H9 (cell line): Measurements from ENCODE around the gene FAM114A1. TPM values are rescaled to one million over a fixed set of nuclear protein-coding genes. Genes with fewer than 3 reads are reported as not detected.

ENCODE experiments used
- DNase-seq: peaks from one replicate; pipeline ENCODE4 v3.0.0-alpha.2; 2017
- H2AFZ ChIP-seq: one replicate; pipeline ENCODE4 v1.6.1; 2013; ENCODE audit warnings: mild to moderate bottlenecking, low read length, control low read depth, moderate library complexity
- H2AK5ac ChIP-seq: 2 replicates; pipeline ENCODE4 v1.6.1; 2013; ENCODE audit warnings: low read length, control low read depth, mixed read lengths; ENCODE audit not compliant: insufficient read length
- H2BK120ac ChIP-seq: one replicate; pipeline ENCODE4 v1.6.1; 2013; ENCODE audit warnings: low read depth, mild to moderate bottlenecking, low read length, control low read depth, inconsistent platforms; ENCODE audit not compliant: poor library complexity, severe bottlenecking
- H2BK12ac ChIP-seq: 2 replicates; pipeline ENCODE4 v1.6.1; 2013; ENCODE audit warnings: low read length, control low read depth, mixed read lengths, low read depth; ENCODE audit not compliant: insufficient read length
- H2BK15ac ChIP-seq: 2 replicates; pipeline ENCODE4 v1.6.1; 2013; ENCODE audit warnings: low read depth, low read length, control low read depth
- H2BK20ac ChIP-seq: one replicate; pipeline ENCODE4 v1.6.1; 2013; ENCODE audit warnings: low read depth, mild to moderate bottlenecking, low read length, control low read depth, inconsistent platforms; ENCODE audit not compliant: poor library complexity, severe bottlenecking
- H2BK5ac ChIP-seq: 2 replicates; pipeline ENCODE4 v1.6.1; 2013; ENCODE audit warnings: low read length, control low read depth, mixed read lengths; ENCODE audit not compliant: insufficient read length
- H3K14ac ChIP-seq: 2 replicates; pipeline ENCODE4 v1.6.1; 2013; ENCODE audit warnings: low read length, control low read depth; ENCODE audit not compliant: insufficient read depth
- H3K18ac ChIP-seq: 2 replicates; pipeline ENCODE4 v1.6.1; 2013; ENCODE audit warnings: low read depth, mild to moderate bottlenecking, mixed read lengths, low read length, control low read depth; ENCODE audit not compliant: insufficient read length
- H3K23ac ChIP-seq: 2 replicates; pipeline ENCODE4 v1.6.1; 2013; ENCODE audit warnings: low read length, control low read depth, mixed read lengths, low read depth; ENCODE audit not compliant: insufficient read length
- H3K23me2 ChIP-seq: 2 replicates; pipeline ENCODE4 v1.6.1; 2013; ENCODE audit warnings: low read depth, mild to moderate bottlenecking, mixed read lengths, low read length, control low read depth; ENCODE audit not compliant: insufficient read length, poor library complexity, severe bottlenecking
- H3K27ac ChIP-seq: 2 replicates; pipeline ENCODE4 v1.5.1; 2013; ENCODE audit warnings: low read length, control low read depth, mixed read lengths, low read depth; ENCODE audit not compliant: insufficient read length
- H3K27me3 ChIP-seq: 2 replicates; pipeline ENCODE4 v1.6.1; 2013; ENCODE audit warnings: low read length, control low read depth, inconsistent platforms; ENCODE audit not compliant: insufficient read depth
- H3K4ac ChIP-seq: 2 replicates; pipeline ENCODE4 v1.6.1; 2013; ENCODE audit warnings: low read depth, mild to moderate bottlenecking, control low read depth, inconsistent platforms, low read length, moderate library complexity
- H3K4me1 ChIP-seq: 2 replicates; pipeline ENCODE4 v1.6.1; 2013; ENCODE audit warnings: low read length, control low read depth, inconsistent platforms; ENCODE audit not compliant: insufficient read depth
- H3K4me2 ChIP-seq: 2 replicates; pipeline ENCODE4 v1.6.1; 2013; ENCODE audit warnings: low read length, control low read depth, mixed read lengths; ENCODE audit not compliant: insufficient read length, insufficient read depth
- H3K56ac ChIP-seq: 2 replicates; pipeline ENCODE4 v1.6.1; 2013; ENCODE audit warnings: low read depth, mild to moderate bottlenecking, mixed read lengths, low read length, control low read depth; ENCODE audit not compliant: insufficient read length
- H3K79me1 ChIP-seq: 2 replicates; pipeline ENCODE4 v1.6.1; 2013; ENCODE audit warnings: low read depth, mild to moderate bottlenecking, moderate library complexity, low read length, control low read depth, inconsistent platforms; ENCODE audit not compliant: insufficient read depth, poor library complexity, severe bottlenecking
- H3K79me2 ChIP-seq: 2 replicates; pipeline ENCODE4 v1.6.1; 2013; ENCODE audit warnings: low read length, control low read depth, inconsistent platforms; ENCODE audit not compliant: insufficient read depth
- H3K9ac ChIP-seq: 2 replicates; pipeline ENCODE4 v1.6.1; 2013; ENCODE audit warnings: low read length, control low read depth, mixed read lengths; ENCODE audit not compliant: insufficient read length; ENCODE audit errors: extremely low read depth
- H3K9me3 ChIP-seq: one replicate; pipeline ENCODE4 v1.6.1; 2013; ENCODE audit warnings: low read depth, low read length, inconsistent platforms; ENCODE audit not compliant: control insufficient read depth
- H3T11ph ChIP-seq: one replicate; pipeline ENCODE4 v1.6.1; 2013; ENCODE audit warnings: mild to moderate bottlenecking, low read length, control low read depth, inconsistent platforms
- H4K20me1 ChIP-seq: one replicate; pipeline ENCODE4 v1.6.1; 2013; ENCODE audit not compliant: control insufficient read depth, insufficient read length, insufficient read depth
- H4K5ac ChIP-seq: 2 replicates; pipeline ENCODE4 v1.6.1; 2013; ENCODE audit warnings: low read depth, mild to moderate bottlenecking, mixed read lengths, low read length, control low read depth; ENCODE audit not compliant: insufficient read length
- H4K8ac ChIP-seq: replicated peaks from 2 replicates; pipeline ENCODE4 v1.6.1; 2013; ENCODE audit warnings: low read length, control low read depth, mixed read lengths, low read depth; ENCODE audit not compliant: insufficient read length
- H4K91ac ChIP-seq: 2 replicates; pipeline ENCODE4 v1.6.1; 2013; ENCODE audit warnings: low read depth, mild to moderate bottlenecking, moderate library complexity, mixed read lengths, low read length, control low read depth; ENCODE audit not compliant: insufficient read length
- H3K27ac Mint-ChIP-seq, 3 experiments: 2 replicates in 2 of 3; 3 replicates in 1 of 3; pipeline ENCODE4 v1.8.0; 2020 to 2021; ENCODE audit warnings: mixed read lengths in 3 of 3, mild to moderate bottlenecking in 1 of 3, moderate library complexity in 1 of 3
- H3K27me3 Mint-ChIP-seq: 2 replicates; pipeline ENCODE4 v1.8.0; 2021; ENCODE audit warnings: low read depth, mild to moderate bottlenecking, moderate library complexity, mixed read lengths
- H3K36me3 Mint-ChIP-seq, 3 experiments: 2 replicates in 2 of 3; 3 replicates in 1 of 3; pipeline ENCODE4 v1.8.0; 2020 to 2021; ENCODE audit warnings: low read depth in 3 of 3, mixed read lengths in 3 of 3; ENCODE audit not compliant: insufficient read depth in 1 of 3
- H3K4me1 Mint-ChIP-seq, 2 experiments: 2 replicates each; pipeline ENCODE4 v1.8.0; 2020; ENCODE audit warnings: mixed read lengths in 2 of 2
- H3K4me3 Mint-ChIP-seq, 2 experiments: 2 replicates in 1 of 2; 3 replicates in 1 of 2; pipeline ENCODE4 v1.8.0; 2020 to 2021; ENCODE audit warnings: mild to moderate bottlenecking in 2 of 2, mixed read lengths in 2 of 2, moderate library complexity in 1 of 2
- H3K9me3 Mint-ChIP-seq, 2 experiments: 2 replicates in 1 of 2; 3 replicates in 1 of 2; pipeline ENCODE4 v1.8.0; 2020; ENCODE audit warnings: mild to moderate bottlenecking in 2 of 2, mixed read lengths in 2 of 2, moderate library complexity in 1 of 2
- CTCF ChIP-seq: fragments of 200-600 bp; sonication (generic); conservative IDR thresholded peaks from 3 replicates; pipeline ENCODE4 v1.8.0; 2021; ENCODE audit warnings: antibody characterized with exemption, mild to moderate bottlenecking
- WGBS: extraction: QIAGEN DNeasy Blood & Tissue Kit; methylation state at CpG from one replicate; pipeline ENCODE4 v1.1.7; 2013; ENCODE audit warnings: missing lambda C conversion rate, low lambda C conversion rate, mixed read lengths; ENCODE audit not compliant: insufficient read length; ENCODE audit errors: extremely low coverage; 5-methylcytosine and 5-hydroxymethylcytosine counted together
- total RNA-seq: library from RNA; stranded (reverse); gene quantifications from 2 replicates; pipeline ENCODE4 v1.2.1, GENCODE V29; 2021

Gene FAM114A1
- total RNA-seq, 1 experiment from 2014 or later, result 9.9 TPM

GRCh38 chr4:38930707-38931106, 63.1 kb downstream of the FAM114A1 start:
- Histone ChIP-seq H3T11ph (no peak overlapping the region), H3K23me2 (no peaks in the 10 kb centered on the region), H3K4me1 (no peaks in the 10 kb centered on the region), H4K8ac (no peak overlapping the region), H2BK20ac (no peak overlapping the region), H3K27me3 (no peaks in the 10 kb centered on the region), H2AFZ (no peak overlapping the region), H2BK15ac (no peak overlapping the region), H2BK120ac (no peak overlapping the region), H3K79me2 (no peaks in the 10 kb centered on the region), H3K9ac (no peak overlapping the region), H2BK12ac (no peak overlapping the region), H3K18ac (no peak overlapping the region), H3K4me2 (no peak overlapping the region), H3K79me1 (no peaks in the 10 kb centered on the region), H3K9me3 (no peaks in the 10 kb centered on the region), H3K23ac (no peak overlapping the region), H3K56ac (no peak overlapping the region), H3K27ac (no peak overlapping the region), H3K4ac (no peak overlapping the region), H4K91ac (no peak overlapping the region), H2AK5ac (no peak overlapping the region), H4K20me1 (no peaks in the 10 kb centered on the region), H3K14ac (no peak overlapping the region), H2BK5ac (no peak overlapping the region), H4K5ac (no peak overlapping the region)
- no peak for TF ChIP-seq CTCF
- DNase-seq, result no peak
- Mint-ChIP-seq H3K27me3 (no peaks in the 10 kb centered on the region), H3K36me3 (peaks cover 0 to 11% (median 8%) of the 10 kb centered on the region in 3 experiments; a peak in 3 of 7 replicates), H3K4me3 (no peak overlapping the region), H3K4me1 (0 out of 4 replicates have a peak, but pooled peaks cover 0 to 2% of the 10 kb centered on the region in 2 experiments), H3K27ac (no peak overlapping the region), H3K9me3 (no peaks in the 10 kb centered on the region)
- WGBS, result no CpG with 5 or more reads among the region's 6 CpGs
